Endodermal cell (in vitro differentiated cells): ENCODE data around the gene CCDC38. TPM values are rescaled to one million over a fixed set of nuclear protein-coding genes. Genes with fewer than 3 reads are reported as not detected.
A peak's percentile ranks its signal among the peaks of the same experiment; 100 is the strongest.
"Not testable (repeated sequence)": the region's sequence is repeated elsewhere in the genome, so short reads cannot be mapped to it uniquely, and the experiment has no call there.

Experiments
- DNase-seq: peaks from one replicate; pipeline ENCODE4 v3.0.0-alpha.2; 2017
- H3K27ac ChIP-seq: 2 replicates; pipeline ENCODE4 v1.5.1; 2013; ENCODE audit warnings: mild to moderate bottlenecking, low read depth, low read length, moderate library complexity
- H3K27me3 ChIP-seq: 2 replicates; pipeline ENCODE4 v1.6.1; 2013; ENCODE audit warnings: mild to moderate bottlenecking, low read length, moderate library complexity; ENCODE audit not compliant: insufficient read depth, control insufficient read depth, poor library complexity, severe bottlenecking
- H3K36me3 ChIP-seq: 2 replicates; pipeline ENCODE4 v1.7.0; 2013; ENCODE audit warnings: mild to moderate bottlenecking, low read length, moderate library complexity; ENCODE audit not compliant: control insufficient read depth, insufficient read depth
- H3K4me1 ChIP-seq: one replicate; pipeline ENCODE4 v1.7.0; 2013; ENCODE audit warnings: low read length; ENCODE audit not compliant: control insufficient read depth, insufficient read depth
- H3K4me3 ChIP-seq: 2 replicates; pipeline ENCODE4 v1.5.1; 2013; ENCODE audit warnings: mild to moderate bottlenecking, low read length, moderate library complexity
- H3K9ac ChIP-seq: 2 replicates; pipeline ENCODE4 v1.6.1; 2013; ENCODE audit warnings: mild to moderate bottlenecking, low read length, moderate library complexity; ENCODE audit not compliant: poor library complexity, severe bottlenecking; ENCODE audit errors: extremely low read depth
- H3K9me3 ChIP-seq: 2 replicates; pipeline ENCODE4 v1.6.1; 2013; ENCODE audit warnings: mild to moderate bottlenecking, low read length, moderate library complexity; ENCODE audit not compliant: control insufficient read depth
- H3K27ac Mint-ChIP-seq: 2 replicates; pipeline ENCODE4 v1.8.0; 2020; ENCODE audit warnings: mixed read lengths
- H3K27me3 Mint-ChIP-seq: 2 replicates; pipeline ENCODE4 v1.8.0; 2021; ENCODE audit warnings: mild to moderate bottlenecking, mixed read lengths; ENCODE audit not compliant: insufficient read depth
- H3K36me3 Mint-ChIP-seq: 2 replicates; pipeline ENCODE4 v1.8.0; 2020; ENCODE audit warnings: low read depth, mixed read lengths
- H3K4me1 Mint-ChIP-seq: 2 replicates; pipeline ENCODE4 v1.8.0; 2020; ENCODE audit warnings: mixed read lengths
- H3K4me3 Mint-ChIP-seq: 2 replicates; pipeline ENCODE4 v1.8.0; 2020; ENCODE audit warnings: mild to moderate bottlenecking, moderate library complexity, mixed read lengths
- H3K9me3 Mint-ChIP-seq: 2 replicates; pipeline ENCODE4 v1.8.0; 2020; ENCODE audit warnings: mild to moderate bottlenecking, mixed read lengths
- CTCF ChIP-seq: fragments of 200-600 bp; sonication (generic); conservative IDR thresholded peaks from 2 replicates; pipeline ENCODE4 v1.5.0; 2021; ENCODE audit warnings: antibody characterized with exemption, mild to moderate bottlenecking
- WGBS, 2 experiments: methylation state at CpG; one replicate each; pipeline versions ENCODE4 v1.1.5 to v1.1.7; 2013; ENCODE audit warnings: missing lambda C conversion rate in 2 of 2, mixed read lengths in 1 of 2; ENCODE audit not compliant: insufficient coverage in 1 of 2, insufficient read length in 1 of 2; 5-methylcytosine and 5-hydroxymethylcytosine counted together
- total RNA-seq, 2 donors: library from RNA; stranded (reverse); fragmentation: NEBNext Ultra II Directional in 1 of 2; extraction: Animal tissue kit (Norgen Biotek cat#: 25700) in 1 of 2; gene quantifications; 2 replicates in 1 of 2; 3 replicates in 1 of 2; pipeline ENCODE4 v1.2.1, GENCODE V29; 2021

Gene CCDC38
- total RNA-seq, 2 donors from 2014 or later = 0.35 TPM

GRCh38 chr12:95970905-95971304 is 28.5 kb upstream of the CCDC38 start:
- Mint-ChIP-seq H3K4me1 (peaks cover 13% of the 10 kb centered on the region), H3K4me3 (no peak overlapping the region), H3K27ac (no peak overlapping the region), H3K36me3 (no peaks in the 10 kb centered on the region), H3K27me3 (no peaks in the 10 kb centered on the region), H3K9me3 (peaks cover 8% of the 10 kb centered on the region)
- H3K27ac ChIP-seq = no peak overlapping the region
- 59 to 61% methylated on average over 7 of the region's 7 CpGs for WGBS, 2 experiments
- H3K27me3 ChIP-seq = no peaks in the 10 kb centered on the region
- no peaks in the 10 kb centered on the region for H3K4me1 ChIP-seq
- no peaks in the 10 kb centered on the region for H3K9me3 ChIP-seq
- no peak overlapping the region for H3K4me3 ChIP-seq
- no peaks in the 10 kb centered on the region for H3K36me3 ChIP-seq
- H3K9ac ChIP-seq = no peak overlapping the region
- TF ChIP-seq CTCF = no peak
- DNase-seq = peak; percentile 89

- not testable (repeated sequence) for H3K27me3 Mint-ChIP-seq, H3K9ac ChIP-seq, H3K4me1 ChIP-seq, H3K36me3 Mint-ChIP-seq, H3K9me3 ChIP-seq, H3K27ac Mint-ChIP-seq, H3K9me3 Mint-ChIP-seq, H3K4me3 Mint-ChIP-seq, H3K27me3 ChIP-seq, H3K36me3 ChIP-seq, H3K27ac ChIP-seq, H3K4me3 ChIP-seq
- peaks cover 13% of the 10 kb centered on the region for H3K4me1 Mint-ChIP-seq
- peak; percentile 44 for DNase-seq
- 97% methylated on average over 25 of the region's 28 CpGs; no CpG with 5 or more reads in 1 of the 2 experiments for WGBS, 2 experiments
These were observed 26.7 kb upstream of the CCDC38 start for GRCh38 chr12:95969116-95969515.

- Mint-ChIP-seq H3K36me3 (no peaks in the 10 kb centered on the region), H3K27ac (no peak overlapping the region), H3K27me3 (no peaks in the 10 kb centered on the region), H3K4me3 (no peak overlapping the region), H3K4me1 (peaks cover 10% of the 10 kb centered on the region), H3K9me3 (peaks cover 8% of the 10 kb centered on the region)
- no peak overlapping the region for H3K9ac ChIP-seq
- no peaks in the 10 kb centered on the region for H3K27me3 ChIP-seq
- H3K36me3 ChIP-seq = no peaks in the 10 kb centered on the region
- H3K27ac ChIP-seq = no peak overlapping the region
- H3K4me1 ChIP-seq = no peaks in the 10 kb centered on the region
- no peak overlapping the region for H3K4me3 ChIP-seq
- no peaks in the 10 kb centered on the region for H3K9me3 ChIP-seq
- DNase-seq = no peak
- no peak for TF ChIP-seq CTCF
- WGBS, 2 experiments = 84 to 100% methylated on average over 1 of the region's 2 CpGs
These were observed 24.9 kb upstream of the CCDC38 start for GRCh38 chr12:95967301-95967700.

GRCh38 chr12:95966287-95966870 is 24.0 kb upstream of the CCDC38 start:
- Mint-ChIP-seq H3K36me3 (no peaks in the 10 kb centered on the region), H3K27ac (no peak overlapping the region), H3K9me3 (peaks cover 8% of the 10 kb centered on the region), H3K4me3 (no peak overlapping the region), H3K4me1 (peaks cover 10% of the 10 kb centered on the region), H3K27me3 (peaks cover 2% of the 10 kb centered on the region)
- H3K36me3 ChIP-seq = no peaks in the 10 kb centered on the region
- H3K9ac ChIP-seq = no peak overlapping the region
- DNase-seq = no peak
- no peak overlapping the region for H3K27ac ChIP-seq
- 92 to 96% methylated on average over 7 of the region's 7 CpGs for WGBS, 2 experiments
- no peak overlapping the region for H3K4me3 ChIP-seq
- H3K9me3 ChIP-seq = no peaks in the 10 kb centered on the region
- H3K4me1 ChIP-seq = no peaks in the 10 kb centered on the region
- no peak for TF ChIP-seq CTCF
- H3K27me3 ChIP-seq = peaks cover 4% of the 10 kb centered on the region
